Neuronal stem cell (in vitro differentiated cells): ENCODE results near the gene LHX4.

ENCODE experiments used
- DNase-seq: peaks from one replicate; pipeline ENCODE4 v3.0.0-alpha.2; 2013; ENCODE audit warnings: low spot score
- H2AFZ ChIP-seq: one replicate; pipeline ENCODE4 v1.6.1; 2013; ENCODE audit warnings: mild to moderate bottlenecking, low read length, inconsistent platforms
- H2AK5ac ChIP-seq: 2 replicates; pipeline ENCODE4 v1.6.1; 2013; ENCODE audit warnings: low read depth, mild to moderate bottlenecking, inconsistent platforms, low read length, moderate library complexity, mixed read lengths
- H2BK120ac ChIP-seq: 2 replicates; pipeline ENCODE4 v1.6.1; 2013; ENCODE audit warnings: low read depth, mild to moderate bottlenecking, inconsistent platforms, low read length, moderate library complexity, mixed read lengths
- H2BK12ac ChIP-seq: one replicate; pipeline ENCODE4 v1.6.1; 2013; ENCODE audit warnings: low read length, inconsistent platforms
- H2BK15ac ChIP-seq: 2 replicates; pipeline ENCODE4 v1.6.1; 2013; ENCODE audit warnings: mild to moderate bottlenecking, low read length, inconsistent platforms, mixed read lengths
- H2BK5ac ChIP-seq: one replicate; pipeline ENCODE4 v1.6.1; 2013; ENCODE audit warnings: inconsistent platforms, mild to moderate bottlenecking, low read length, moderate library complexity
- H3K14ac ChIP-seq: one replicate; pipeline ENCODE4 v1.6.1; 2013; ENCODE audit warnings: low read length, inconsistent platforms
- H3K18ac ChIP-seq: 2 replicates; pipeline ENCODE4 v1.6.1; 2013; ENCODE audit warnings: low read length, inconsistent platforms
- H3K23ac ChIP-seq: 2 replicates; pipeline ENCODE4 v1.6.1; 2013; ENCODE audit warnings: low read depth, mild to moderate bottlenecking, mixed read lengths, low read length, inconsistent platforms; ENCODE audit not compliant: poor library complexity
- H3K27ac ChIP-seq: replicated peaks from 3 replicates; pipeline ENCODE4 v1.5.1; 2013; ENCODE audit warnings: low read length, inconsistent platforms
- H3K27me3 ChIP-seq, 3 experiments: 2 replicates each; pipeline ENCODE4 v1.6.1; 2013; ENCODE audit warnings: low read length in 3 of 3, mild to moderate bottlenecking in 2 of 3, inconsistent platforms in 1 of 3, low read depth in 1 of 3, mixed read lengths in 1 of 3, moderate library complexity in 1 of 3; ENCODE audit not compliant: control insufficient read depth in 3 of 3, insufficient read depth in 3 of 3
- H3K36me3 ChIP-seq, 2 donors: replicated peaks in 1 of 2; 2 replicates each; pipeline ENCODE4 v1.6.1; 2013; ENCODE audit warnings: low read length in 2 of 2; ENCODE audit not compliant: control insufficient read depth in 2 of 2, insufficient read depth in 2 of 2
- H3K4ac ChIP-seq: 2 replicates; pipeline ENCODE4 v1.6.1; 2013; ENCODE audit warnings: inconsistent platforms, mild to moderate bottlenecking, low read length, moderate library complexity
- H3K4me1 ChIP-seq, 2 donors: 1 replicate in 1 of 2; 2 replicates in 1 of 2; pipeline ENCODE4 v1.6.1; 2013; ENCODE audit warnings: low read length in 2 of 2, low read depth in 1 of 2; ENCODE audit not compliant: control insufficient read depth in 2 of 2, insufficient read depth in 1 of 2
- H3K4me2 ChIP-seq: one replicate; pipeline ENCODE4 v1.6.1; 2013; ENCODE audit warnings: mild to moderate bottlenecking, low read length, inconsistent platforms; ENCODE audit not compliant: insufficient read depth, poor library complexity, severe bottlenecking
- H3K4me3 ChIP-seq, 2 donors: 2 replicates each; pipeline ENCODE4 v1.5.1; 2013; ENCODE audit warnings: low read length in 2 of 2, mild to moderate bottlenecking in 2 of 2, inconsistent platforms in 1 of 2, moderate library complexity in 1 of 2
- H3K79me1 ChIP-seq: one replicate; pipeline ENCODE4 v1.6.1; 2013; ENCODE audit warnings: low read depth, mild to moderate bottlenecking, inconsistent platforms, low read length, moderate library complexity
- H3K9ac ChIP-seq: one replicate; pipeline ENCODE4 v1.6.1; 2013; ENCODE audit warnings: mild to moderate bottlenecking, low read depth, low read length, inconsistent platforms; ENCODE audit not compliant: poor library complexity
- H3K9me3 ChIP-seq, 2 donors: replicated peaks in 1 of 2; 2 replicates each; pipeline versions ENCODE3 to v1.6.1; 2013; ENCODE audit warnings: low read length in 2 of 2, mild to moderate bottlenecking in 2 of 2, inconsistent platforms in 1 of 2, low read depth in 1 of 2, mixed read lengths in 1 of 2, moderate library complexity in 1 of 2; ENCODE audit not compliant: control insufficient read depth in 2 of 2, insufficient read depth in 1 of 2
- H4K8ac ChIP-seq: one replicate; pipeline ENCODE4 v1.6.1; 2013; ENCODE audit warnings: low read depth, mild to moderate bottlenecking, inconsistent platforms, low read length, moderate library complexity
- H4K91ac ChIP-seq: one replicate; pipeline ENCODE4 v1.6.1; 2013; ENCODE audit warnings: low read length, low read depth, mild to moderate bottlenecking, inconsistent platforms; ENCODE audit not compliant: poor library complexity
- WGBS, 2 donors: extraction: QIAGEN DNeasy Blood & Tissue Kit; methylation state at CpG; one replicate each; pipeline ENCODE4 v1.1.7; 2013; ENCODE audit warnings: missing lambda C conversion rate in 2 of 2, mixed read lengths in 1 of 2; ENCODE audit not compliant: insufficient read length in 2 of 2, insufficient replicate concordance in 1 of 2; ENCODE audit errors: extremely low coverage in 2 of 2; 5-methylcytosine and 5-hydroxymethylcytosine counted together

The LHX4 gene

GRCh38 chr1:180233191-180234011, 3.3 kb downstream of the LHX4 start:
- H3K36me3 ChIP-seq = no peaks in the 10 kb centered on the region
- no peak overlapping the region for H2BK12ac ChIP-seq
- H3K18ac ChIP-seq = peak overlapping the region; percentile 20
- H3K27ac ChIP-seq = no peak overlapping the region
- H3K9ac ChIP-seq = no peak overlapping the region
- no peak overlapping the region for H4K8ac ChIP-seq
- H3K4me2 ChIP-seq = no peak overlapping the region
- H3K4me3 ChIP-seq = no peak overlapping the region
- peak overlapping the region; percentile 26 for H3K23ac ChIP-seq
- WGBS, 2 donors = no CpG with 5 or more reads among the region's 71 CpGs
- H2BK120ac ChIP-seq = no peak overlapping the region
- peaks cover 0 to 7% of the 10 kb centered on the region in 2 donors for H3K9me3 ChIP-seq
- H2BK15ac ChIP-seq = no peak overlapping the region
- no peak overlapping the region for H2AK5ac ChIP-seq
- peaks cover 17 to 21% of the 10 kb centered on the region in 2 donors for H3K4me1 ChIP-seq
- H4K91ac ChIP-seq = no peak overlapping the region
- peaks cover 71 to 93% (median 87%) of the 10 kb centered on the region in 3 experiments for H3K27me3 ChIP-seq
- no peaks in the 10 kb centered on the region for H3K79me1 ChIP-seq
- no peak overlapping the region for H2BK5ac ChIP-seq
- DNase-seq = no peak
- H3K4ac ChIP-seq = no peak overlapping the region
- peak overlapping the region; percentile 69 for H2AFZ ChIP-seq
- no peak overlapping the region for H3K14ac ChIP-seq

- Histone ChIP-seq H2BK120ac (no peak overlapping the region), H2AK5ac (no peak overlapping the region), H3K23ac (peak overlapping the region; percentile 80), H3K18ac (peak overlapping the region; percentile 72), H4K8ac (no peak overlapping the region), H3K79me1 (no peaks in the 10 kb centered on the region), H3K27ac (no peak overlapping the region), H3K4ac (no peak overlapping the region), H3K14ac (no peak overlapping the region), H2AFZ (peak overlapping the region; percentile 57), H2BK15ac (peak overlapping the region; percentile 27), H3K9me3 (peaks cover 0 to 3% of the 10 kb centered on the region in 2 donors), H2BK5ac (no peak overlapping the region), H4K91ac (no peak overlapping the region), H3K27me3 (peaks cover 63 to 93% (median 85%) of the 10 kb centered on the region in 3 experiments), H3K4me3 (peak overlapping the region in 1 of 2 donors; percentile 62), H3K4me1 (peaks cover 16 to 19% of the 10 kb centered on the region in 2 donors), H3K4me2 (peak overlapping the region; percentile 51), H3K9ac (no peak overlapping the region), H3K36me3 (no peaks in the 10 kb centered on the region), H2BK12ac (no peak overlapping the region)
- no CpG with 5 or more reads among the region's 51 CpGs for WGBS, 2 donors
- no peak for DNase-seq
Measured at GRCh38 chr1:180234369-180235076, 4.5 kb downstream of the LHX4 start.

- Histone ChIP-seq H2BK15ac (peak overlapping the region; percentile 27), H3K27me3 (peaks cover 63 to 98% (median 90%) of the 10 kb centered on the region in 3 experiments), H2BK120ac (no peak overlapping the region), H3K4ac (no peak overlapping the region), H3K9me3 (peaks cover 0 to 3% of the 10 kb centered on the region in 2 donors), H3K4me2 (peak overlapping the region; percentile 51), H2BK12ac (no peak overlapping the region), H4K91ac (no peak overlapping the region), H3K9ac (no peak overlapping the region), H2AK5ac (no peak overlapping the region), H4K8ac (no peak overlapping the region), H3K27ac (no peak overlapping the region), H3K4me3 (peak overlapping the region in 1 of 2 donors; percentile 59), H3K4me1 (peaks cover 16 to 21% of the 10 kb centered on the region in 2 donors), H3K14ac (no peak overlapping the region), H3K18ac (peak overlapping the region; percentile 5), H3K36me3 (no peaks in the 10 kb centered on the region), H3K79me1 (no peaks in the 10 kb centered on the region), H2AFZ (peak overlapping the region; percentile 57), H2BK5ac (no peak overlapping the region), H3K23ac (no peak overlapping the region)
- DNase-seq = no peak
- no CpG with 5 or more reads among the region's 30 CpGs for WGBS, 2 donors
Measured at GRCh38 chr1:180235077-180235501, 5.0 kb downstream of the LHX4 start.
